HG03196 (cell line): ENCODE data around the gene GPSM1.

ENCODE experiments used
- ATAC-seq: cut with Tn5 transposase; IDR thresholded peaks from one replicate; pipeline ENCODE4 v1.9.1; 2021; ENCODE audit not compliant: unreplicated experiment

Gene GPSM1, protein sequence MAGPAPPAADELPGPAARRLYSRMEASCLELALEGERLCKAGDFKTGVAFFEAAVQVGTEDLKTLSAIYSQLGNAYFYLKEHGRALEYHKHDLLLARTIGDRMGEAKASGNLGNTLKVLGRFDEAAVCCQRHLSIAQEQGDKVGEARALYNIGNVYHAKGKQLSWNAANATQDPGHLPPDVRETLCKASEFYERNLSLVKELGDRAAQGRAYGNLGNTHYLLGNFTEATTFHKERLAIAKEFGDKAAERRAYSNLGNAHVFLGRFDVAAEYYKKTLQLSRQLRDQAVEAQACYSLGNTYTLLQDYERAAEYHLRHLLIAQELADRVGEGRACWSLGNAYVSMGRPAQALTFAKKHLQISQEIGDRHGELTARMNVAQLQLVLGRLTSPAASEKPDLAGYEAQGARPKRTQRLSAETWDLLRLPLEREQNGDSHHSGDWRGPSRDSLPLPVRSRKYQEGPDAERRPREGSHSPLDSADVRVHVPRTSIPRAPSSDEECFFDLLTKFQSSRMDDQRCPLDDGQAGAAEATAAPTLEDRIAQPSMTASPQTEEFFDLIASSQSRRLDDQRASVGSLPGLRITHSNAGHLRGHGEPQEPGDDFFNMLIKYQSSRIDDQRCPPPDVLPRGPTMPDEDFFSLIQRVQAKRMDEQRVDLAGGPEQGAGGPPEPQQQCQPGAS

DNA sequence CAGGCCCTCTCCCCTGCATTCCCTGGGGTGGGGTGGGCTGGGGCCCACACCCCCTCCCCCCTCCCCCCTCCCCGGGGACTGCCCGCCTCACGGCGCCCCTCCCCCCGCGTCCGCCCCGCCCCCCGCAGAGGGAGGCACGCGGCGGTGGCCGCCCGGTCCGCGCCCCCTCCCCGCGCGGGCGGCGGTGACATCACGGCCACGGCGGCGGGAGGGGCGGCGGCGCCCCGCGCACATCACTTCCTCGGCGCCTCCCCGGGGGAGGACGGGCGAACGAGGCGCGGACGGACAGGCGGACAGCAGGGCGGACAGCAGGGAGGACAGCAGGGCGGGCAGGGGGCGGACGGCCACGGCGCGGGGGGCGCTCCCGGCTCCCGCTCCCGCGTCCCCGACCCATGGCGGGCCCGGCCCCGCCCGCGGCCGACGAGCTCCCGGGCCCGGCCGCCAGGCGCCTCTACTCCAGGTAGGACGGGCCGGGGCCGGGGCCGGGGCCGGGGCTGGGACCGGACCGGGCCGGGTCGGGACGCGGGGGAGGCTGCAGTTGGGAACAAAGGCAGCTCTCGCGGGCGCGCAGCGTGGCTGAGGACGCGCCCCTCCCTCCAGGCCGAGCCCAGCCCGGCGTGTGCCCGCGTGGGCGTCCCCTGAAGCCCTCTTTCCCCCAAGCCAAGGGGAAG is at the start of gene GPSM1:
Gene GPSM1, plus strand, starts transcription at position 236 of the 671 bp plus-strand sequence. Its CDS starts 157 bp downstream, at position 393.
- ATAC-seq = no peak

DNA sequence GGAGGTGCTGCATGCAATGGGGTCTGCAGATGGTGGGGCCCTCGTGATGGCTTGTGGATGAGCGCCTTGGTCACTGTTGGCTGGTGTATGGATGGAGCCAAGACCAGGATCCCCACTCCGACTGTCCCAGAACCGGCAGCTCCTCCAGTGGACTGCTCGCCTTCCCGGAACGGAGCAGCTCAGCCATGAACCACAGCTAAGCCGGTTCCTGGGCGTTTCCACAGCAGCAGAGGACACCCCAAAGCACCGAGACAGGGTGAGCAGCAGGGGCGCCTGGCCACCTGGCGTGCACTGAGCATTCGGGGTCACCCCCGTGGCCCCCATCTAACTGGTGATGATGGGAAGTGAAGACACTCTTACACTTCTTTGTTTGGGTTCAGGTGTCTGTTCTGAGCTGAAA is 49.6 kb upstream of the GPSM1 start:
- ATAC-seq = no peak

DNA sequence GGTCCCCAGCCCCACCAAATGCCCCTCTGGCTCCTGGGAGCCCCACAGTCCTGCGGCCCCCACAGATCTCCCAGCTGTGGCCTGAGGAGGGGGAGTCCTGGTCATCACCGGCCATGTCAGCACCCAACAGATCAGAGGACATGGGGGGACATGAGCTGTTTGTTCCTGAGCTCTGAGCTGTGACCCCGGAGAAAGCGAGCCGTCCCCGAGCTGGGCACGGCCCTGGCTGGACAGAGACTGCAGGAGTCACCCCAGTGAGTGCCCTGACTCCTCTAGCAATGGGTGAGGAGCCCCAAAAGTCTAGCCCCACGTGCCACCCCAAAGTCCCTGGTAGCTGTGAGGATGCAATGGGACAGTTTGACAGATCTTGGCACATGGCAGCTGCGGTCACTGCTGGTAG is 49.1 kb upstream of the GPSM1 start:
- no peak for ATAC-seq

DNA sequence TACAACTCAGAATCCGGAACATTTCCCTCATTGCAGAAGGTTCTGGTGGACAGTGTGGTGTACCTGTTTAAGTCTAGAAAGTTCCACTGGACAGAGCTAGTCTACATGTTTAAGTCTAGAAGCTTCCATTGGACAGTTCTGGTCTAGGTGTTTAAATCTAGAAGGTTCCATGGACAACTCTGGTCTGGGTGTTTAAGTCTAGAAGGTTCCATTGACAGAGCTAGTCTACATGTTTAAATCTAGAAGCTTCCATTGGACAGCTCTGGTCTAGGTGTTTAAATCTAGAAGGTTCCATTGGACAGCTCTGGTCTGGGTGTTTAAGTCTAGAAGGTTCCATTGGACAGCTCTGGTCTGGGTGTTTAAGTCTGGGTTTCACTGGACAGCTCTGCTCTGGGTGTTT is 48.4 kb upstream of the GPSM1 start:
- no peak for ATAC-seq

DNA sequence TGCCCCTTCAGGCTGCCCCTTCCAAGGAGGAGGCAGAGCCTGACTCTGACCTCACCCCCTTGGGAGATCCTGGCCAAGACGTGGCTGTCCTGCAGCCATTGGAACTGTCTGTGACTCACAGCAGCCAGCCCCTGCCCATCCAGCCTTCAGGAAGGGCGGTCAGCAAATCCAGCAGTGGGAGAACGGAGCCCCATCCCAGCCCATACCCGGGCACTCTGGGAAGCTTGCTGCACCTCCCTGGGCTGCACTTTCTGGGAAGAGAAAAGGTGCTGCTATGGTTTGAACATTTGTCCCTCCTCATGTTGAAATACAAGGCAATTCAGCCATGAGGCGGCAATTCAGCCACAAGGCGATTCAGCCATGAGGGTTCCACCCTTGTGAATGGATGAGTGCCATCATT is 47.9 kb upstream of the GPSM1 start:
- ATAC-seq = no peak

DNA sequence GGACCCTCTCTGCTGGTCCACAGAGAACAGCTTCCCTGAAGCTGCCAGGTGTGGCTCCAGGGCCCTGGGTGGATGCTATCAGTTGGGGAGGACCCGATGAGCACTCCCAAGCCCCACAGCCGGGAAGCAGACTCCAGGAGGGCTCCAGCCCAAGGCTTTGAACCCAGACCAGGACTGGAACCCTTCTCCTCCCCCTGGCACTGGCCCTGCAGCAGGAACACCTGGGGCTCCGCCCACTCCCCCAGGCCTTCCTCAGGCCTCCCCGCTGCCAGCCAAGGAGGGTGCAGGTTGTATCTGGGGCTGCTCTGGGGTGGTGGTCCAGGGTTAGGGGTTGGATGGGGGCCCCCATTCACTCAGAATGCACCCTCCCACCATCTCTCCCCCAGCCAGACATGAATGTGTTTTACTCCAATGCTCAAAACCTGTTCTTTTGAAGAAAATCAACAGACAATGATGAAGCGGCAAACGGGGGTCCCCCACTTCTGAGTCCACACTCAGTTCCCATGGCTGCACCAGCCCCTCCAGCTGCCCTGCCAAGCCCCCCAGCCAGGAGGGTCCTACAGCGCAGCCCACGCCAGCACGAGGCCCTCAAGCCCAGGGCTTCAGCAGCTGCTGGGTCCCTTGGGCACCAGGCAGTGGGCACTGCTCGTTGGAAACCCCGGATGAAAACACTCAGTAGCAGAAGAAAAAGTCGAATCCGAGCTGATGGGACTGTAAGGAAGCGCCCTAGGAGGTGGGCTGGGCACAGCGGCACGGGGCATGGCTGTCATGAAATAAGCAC is 46.6 kb upstream of the GPSM1 start:
- no peak for ATAC-seq

DNA sequence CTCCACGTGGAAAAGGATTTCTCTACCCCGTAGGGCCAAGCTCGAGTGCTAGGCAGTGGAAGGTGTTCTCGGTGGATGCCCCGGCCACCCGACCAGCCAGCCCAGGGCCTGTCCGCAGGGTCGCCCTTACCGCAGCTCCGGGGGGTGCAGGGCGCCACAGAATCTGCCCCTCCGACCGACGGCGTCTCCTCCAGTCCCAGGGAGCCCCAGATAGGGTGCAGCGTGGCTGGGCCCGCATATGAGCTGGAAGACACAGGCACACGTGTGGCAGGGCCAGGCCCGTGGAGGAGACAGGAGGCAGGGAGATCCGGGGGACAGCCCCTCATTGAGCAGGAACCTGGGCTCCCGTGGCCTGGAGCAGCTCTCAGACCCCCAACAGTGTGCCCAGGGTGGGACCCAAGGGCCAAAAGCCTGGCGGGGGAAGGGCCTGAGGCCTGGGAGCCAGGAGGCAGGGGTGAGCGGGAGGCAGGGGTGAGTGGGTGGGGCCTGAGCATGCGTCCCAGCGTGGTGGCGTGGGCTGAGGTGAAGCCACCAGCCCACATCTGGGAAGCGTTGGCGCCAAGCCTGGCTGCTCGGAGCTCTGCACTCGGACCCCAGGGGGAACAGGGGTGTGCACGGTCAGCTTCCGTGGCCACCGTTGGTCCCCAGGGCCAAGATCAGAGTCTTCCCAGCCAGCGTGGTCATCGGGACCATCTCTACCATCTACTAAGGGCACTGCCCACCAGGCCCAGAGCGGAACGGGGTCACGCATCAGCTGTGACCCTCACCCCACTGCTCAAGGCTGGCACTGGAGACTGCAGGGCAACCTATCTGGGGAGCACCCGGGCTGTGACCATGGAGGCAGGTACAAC is 45.7 kb upstream of the GPSM1 start:
- ATAC-seq = no peak

DNA sequence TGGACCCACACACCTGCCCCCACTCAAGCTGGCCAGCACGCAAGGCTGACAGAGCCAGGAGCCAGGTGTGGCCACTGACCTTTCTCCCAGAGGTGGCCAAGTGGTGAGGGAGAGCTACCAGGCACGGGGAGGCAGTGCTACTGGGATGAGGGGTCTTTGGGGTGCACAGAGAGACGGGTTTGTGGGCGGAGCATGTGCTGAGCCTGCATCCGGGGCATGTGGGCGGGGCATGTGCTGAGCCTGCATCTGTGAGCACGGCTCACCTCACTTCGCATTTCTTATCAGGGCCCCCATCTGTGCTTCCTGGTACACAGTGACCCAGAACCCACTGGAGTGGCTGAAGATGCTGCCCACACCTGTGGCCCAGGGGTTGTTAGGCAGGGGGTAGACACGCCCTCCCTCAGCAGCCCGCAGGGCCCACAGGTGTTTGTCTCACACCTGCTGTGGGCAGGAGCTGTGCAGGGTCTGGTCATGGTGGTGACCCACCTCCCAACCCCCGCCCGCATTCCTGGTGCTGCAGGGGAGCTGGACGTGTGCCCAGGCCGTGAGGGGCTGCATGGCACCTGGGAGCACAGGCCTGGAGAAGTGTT is 45.0 kb upstream of the GPSM1 start:
- ATAC-seq = no peak

DNA sequence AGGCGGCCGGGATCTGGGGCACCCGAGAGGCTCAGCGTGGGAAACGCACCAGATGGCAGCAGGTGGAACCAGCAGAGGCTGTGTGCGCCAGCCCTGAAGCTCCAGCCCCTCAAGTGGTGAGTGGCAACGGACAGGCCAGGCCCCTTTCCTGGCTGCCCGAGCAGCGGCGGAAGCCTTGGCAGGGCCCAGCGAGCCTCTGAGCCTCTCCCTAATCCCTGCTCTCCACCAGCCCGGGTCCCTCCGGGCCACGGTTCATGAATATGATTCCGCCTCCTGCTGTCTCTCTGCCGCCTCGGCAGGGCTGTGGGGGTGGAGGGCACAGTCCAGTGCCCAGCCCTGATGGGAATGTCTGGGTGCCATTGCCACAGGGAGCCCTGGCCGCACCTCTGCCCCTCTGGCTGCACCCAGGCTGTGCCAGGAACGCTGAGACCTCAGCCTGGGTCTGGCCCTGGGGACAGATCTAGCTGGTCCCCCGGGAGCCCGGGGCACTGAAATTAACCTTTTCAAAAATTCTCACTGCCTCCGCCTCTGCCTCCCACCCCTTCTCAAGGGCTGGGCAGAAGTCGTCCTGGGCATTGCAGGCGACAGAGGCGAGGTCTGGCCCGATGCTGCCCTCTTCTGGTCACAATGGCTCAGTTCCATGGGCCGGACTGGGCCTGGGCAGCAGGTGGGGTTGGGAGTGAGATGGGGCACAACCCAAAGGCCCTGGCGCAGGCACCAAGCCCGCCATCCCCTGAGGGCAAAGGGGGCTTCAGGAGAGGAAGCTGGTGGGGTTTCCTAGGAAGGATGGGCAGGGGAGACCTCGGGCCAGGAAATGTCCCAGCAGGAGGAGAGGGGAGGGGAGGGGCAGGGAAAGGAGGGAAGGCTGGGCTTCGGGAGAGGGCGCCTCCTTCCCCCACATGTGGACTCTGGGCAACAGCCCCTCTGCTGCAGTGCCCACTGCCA is 43.8 kb upstream of the GPSM1 start:
- ATAC-seq = peak; percentile 63

DNA sequence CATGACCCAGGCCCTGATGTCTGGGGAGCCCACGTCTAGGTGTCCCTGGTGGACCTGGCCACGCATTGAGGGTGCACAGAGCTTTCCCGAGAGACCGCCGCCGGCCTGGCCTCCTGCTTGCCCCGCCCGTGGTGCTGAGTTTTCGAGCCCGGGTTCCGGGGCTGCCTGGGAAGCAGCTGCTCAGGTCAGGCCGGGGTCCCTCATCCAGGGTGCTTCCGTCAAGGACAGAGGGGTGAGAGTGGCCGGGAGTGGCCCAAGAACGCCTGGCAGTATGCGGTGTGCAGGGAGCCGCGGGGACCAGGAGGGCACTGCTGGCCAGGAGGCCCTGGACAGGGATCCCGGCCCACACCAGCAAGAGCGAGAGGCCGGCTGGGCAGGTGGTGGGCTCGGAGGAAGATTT is 43.0 kb upstream of the GPSM1 start:
- no peak for ATAC-seq

DNA sequence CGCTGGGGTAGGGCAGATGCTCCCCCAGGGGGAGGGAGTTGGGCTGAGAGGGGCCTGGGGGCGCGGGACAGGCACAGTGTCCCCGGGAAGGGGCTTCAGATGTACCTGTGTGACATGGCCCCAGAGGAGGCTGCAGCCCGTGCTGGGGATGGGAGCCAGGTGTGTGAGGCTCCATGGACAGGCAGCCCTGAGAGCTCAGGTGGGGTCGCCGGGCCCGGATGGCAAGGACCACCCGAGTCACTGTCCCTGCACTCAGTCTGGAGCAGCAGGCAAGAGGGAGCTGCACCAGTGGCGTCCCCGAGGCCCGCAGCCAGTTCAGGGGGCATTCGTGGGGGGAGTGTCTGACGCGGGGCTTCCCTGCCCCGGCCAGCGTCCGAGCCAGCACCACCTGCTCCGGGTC is 42.4 kb upstream of the GPSM1 start:
- no peak for ATAC-seq

DNA sequence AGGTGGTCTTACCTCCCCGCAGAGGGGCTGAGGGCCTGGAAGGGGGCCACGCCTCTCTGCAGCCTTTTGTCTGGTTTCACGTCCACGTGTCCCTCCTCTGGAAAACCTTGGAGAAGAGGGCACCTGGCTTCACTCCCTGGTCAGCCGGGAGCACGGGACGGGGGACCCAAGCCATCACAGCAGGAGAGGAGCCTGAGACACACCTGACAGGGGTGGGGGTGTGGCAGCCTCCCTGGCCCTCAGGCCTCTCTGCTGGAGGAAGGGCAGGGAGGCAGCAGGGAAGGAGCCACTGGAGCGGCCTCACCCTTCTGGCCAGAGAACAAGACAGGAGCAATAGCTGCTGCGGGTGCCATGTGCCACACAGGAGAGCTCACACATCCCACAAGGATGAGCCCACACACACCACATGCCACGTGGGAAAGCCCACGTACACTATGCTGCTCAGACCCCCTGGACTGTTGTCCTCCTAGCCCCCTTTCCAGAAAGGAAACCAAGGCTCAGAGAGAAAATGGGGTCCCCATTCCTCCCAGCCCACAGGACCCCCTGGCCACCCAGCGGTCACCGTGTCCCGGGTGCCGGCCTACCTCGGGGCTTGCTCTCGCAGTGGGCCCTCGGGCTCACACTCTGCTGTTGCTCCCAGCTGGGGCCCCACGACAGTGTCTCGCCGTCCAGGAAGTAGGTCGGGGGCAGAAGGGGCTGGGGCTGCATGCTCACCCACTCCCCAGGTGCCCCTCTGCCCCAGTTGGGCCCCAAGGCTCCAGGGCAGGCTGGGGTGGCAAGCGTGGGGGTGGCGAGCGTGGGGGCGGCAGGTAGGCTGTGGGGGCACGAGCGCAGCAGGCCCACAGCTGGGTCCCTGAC is 41.6 kb upstream of the GPSM1 start:
- ATAC-seq = no peak

DNA sequence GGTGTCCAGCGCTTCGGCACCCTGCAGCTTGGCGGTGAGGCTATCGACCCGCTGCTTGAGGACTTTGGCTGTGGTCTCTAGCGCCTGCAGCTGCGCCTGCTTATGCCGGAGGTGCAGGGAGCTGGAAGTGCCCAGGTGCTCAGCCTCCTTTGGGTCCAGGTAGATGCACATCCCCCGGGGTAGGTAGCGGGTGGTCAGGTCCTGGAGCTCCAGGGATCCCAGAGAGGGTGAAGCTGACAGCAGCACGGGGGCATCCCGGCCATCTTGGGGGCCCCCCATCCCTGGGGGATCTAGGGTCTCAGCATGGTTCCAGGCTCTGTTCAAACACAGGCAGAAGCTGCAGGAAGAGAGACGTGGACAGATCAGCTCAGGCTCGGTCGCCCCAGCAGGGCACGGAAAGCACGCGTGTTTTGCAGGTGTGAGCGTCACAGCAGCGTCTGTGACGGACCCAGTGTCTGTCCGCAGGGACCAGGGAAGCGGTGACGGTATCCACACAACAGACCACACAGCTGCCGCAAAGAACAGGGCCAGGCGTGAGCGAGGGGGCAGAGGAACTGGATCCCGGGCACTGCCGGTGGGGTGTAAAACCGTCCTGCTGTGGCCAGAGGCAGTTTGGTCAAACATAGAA is 40.9 kb upstream of the GPSM1 start:
- ATAC-seq = no peak

DNA sequence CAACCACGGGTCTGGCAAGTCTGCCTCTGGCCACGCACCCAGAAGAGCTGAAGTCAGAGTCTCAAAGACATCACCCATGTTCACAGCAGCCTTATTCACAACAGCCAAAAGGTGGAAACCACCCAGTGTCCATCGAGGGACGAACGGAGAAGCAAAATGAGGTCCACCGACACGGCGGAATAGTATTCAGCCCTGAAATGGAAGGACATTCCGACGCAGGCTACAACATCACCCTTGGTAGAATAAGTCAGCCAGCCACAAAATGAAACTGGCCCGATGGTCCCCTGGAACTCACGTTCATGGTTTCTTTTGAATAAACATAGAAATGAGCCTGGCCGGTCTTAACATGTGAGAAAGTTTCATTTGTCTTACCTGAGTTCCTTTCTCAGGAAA is 40.4 kb upstream of the GPSM1 start:
- no peak for ATAC-seq

DNA sequence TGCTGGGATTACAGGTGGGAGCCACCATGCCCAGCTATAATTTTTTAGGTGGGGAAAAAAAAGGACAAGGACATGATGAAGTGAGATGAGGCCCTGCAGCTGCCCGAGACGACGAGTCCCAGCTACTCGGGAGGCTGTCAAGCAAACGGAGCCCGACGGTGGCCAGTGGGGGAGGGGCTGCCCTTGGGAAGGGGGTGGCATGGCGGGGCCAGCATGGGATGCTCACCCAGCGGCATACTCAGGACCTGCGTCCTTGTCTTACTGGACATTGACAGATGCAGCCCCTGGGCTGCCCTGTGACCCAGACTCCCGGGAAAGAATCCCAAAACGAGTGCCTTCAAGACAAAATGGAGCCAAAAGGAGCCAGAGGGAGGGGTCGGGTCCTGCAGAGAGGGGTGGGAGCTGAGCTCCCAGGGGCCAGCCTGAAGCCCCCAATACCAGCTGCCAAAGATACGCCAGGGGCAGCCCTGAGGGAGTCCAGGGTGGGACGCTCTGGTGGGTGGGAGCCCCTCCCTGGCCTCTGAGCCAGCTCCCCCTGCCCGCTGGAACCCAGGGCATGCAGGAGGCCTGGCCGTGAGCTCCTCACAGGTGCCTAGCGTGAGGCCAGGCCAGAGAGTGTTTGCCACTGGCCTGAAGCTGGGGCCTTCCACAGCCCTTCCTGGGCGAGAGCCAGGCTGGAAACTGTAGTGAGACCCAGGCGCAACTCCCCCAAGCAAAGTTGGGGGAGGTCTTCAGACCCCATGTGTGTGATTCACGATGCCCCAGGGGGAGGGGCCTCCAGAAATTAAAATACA is 39.2 kb upstream of the GPSM1 start:
- ATAC-seq = no peak

DNA sequence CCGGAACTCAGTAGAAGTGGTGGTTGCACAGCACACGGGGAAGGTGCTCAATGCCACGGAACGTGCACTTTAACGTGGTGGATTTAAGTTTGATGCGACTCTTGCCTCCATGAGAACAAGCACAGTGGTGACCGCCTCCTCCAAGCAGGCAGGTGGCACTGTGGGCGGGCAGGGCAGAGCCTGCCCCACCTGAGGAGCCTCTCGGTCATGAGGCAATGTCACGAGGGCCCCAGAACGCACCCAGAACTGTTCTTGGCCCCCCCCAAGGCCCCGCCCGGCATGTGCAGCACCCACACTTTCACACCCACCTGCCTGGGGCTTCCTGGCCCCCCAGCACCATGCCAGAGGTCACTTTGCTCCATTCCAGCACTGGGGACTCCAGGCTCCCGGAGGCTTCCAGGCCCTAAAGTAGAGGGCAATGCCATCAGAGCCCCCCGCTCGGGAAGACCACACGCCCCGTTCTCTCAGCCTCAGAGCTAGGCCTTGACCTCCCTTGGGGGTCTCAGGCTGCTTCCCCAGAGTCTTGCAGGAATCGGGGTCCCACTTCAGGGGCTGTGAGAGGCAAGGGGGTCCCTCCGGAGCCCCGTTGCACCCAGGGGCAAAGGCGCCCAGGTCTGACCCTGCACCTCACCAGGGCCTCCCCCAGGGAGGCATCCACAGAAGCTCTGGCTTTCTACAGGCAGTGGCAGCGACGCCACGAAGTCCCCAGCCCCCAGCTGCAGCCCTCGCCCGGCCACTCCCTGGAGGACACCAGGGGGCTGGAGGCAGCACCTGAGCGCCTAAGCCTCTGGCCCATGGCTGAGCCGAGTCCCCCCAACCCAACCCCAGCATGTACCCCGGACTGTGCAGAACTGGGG is 37.5 kb upstream of the GPSM1 start:
- ATAC-seq = no peak
